HepG2 (cell line): ENCODE measurements around the gene GPR119. TPM values are rescaled to one million over a fixed set of nuclear protein-coding genes. Genes with fewer than 3 reads are reported as not detected.

Experiments used
- AGO1 ChIP-seq: fragments of 200-400 bp; formaldehyde crosslinking; IDR thresholded peaks from 2 replicates; pipeline ENCODE4 v1.6.1; 2017; ENCODE audit warnings: mild to moderate bottlenecking, low read depth, low read length, moderate library complexity; ENCODE audit not compliant: poor library complexity, severe bottlenecking
- CREM ChIP-seq, 2 experiments: sonication (generic) in 1 of 2; formaldehyde crosslinking in 1 of 2; IDR thresholded peaks; 2 replicates each; pipeline versions ENCODE4 v1.4.0 to v1.6.1; 2016 to 2020; ENCODE audit warnings: antibody characterized with exemption in 1 of 2, mild to moderate bottlenecking in 1 of 2, missing genetic modification reagents in 1 of 2
- CSRNP2 ChIP-seq: sonication (generic); formaldehyde crosslinking; conservative IDR thresholded peaks from 2 replicates; pipeline ENCODE4 v1.8.0; 2022; ENCODE audit warnings: low read depth, missing genetic modification reagents
- CTCF ChIP-seq: sonication (generic); formaldehyde crosslinking; IDR thresholded peaks from 2 replicates; pipeline ENCODE4 v1.5.0; 2020; ENCODE audit warnings: mild to moderate bottlenecking, missing genetic modification reagents, moderate library complexity
- ELF3 ChIP-seq: IDR thresholded peaks from 2 replicates; pipeline ENCODE4 v1.6.1; 2016; ENCODE audit warnings: missing genetic modification reagents, missing compliant biosample characterization
- FOXC1 ChIP-seq: sonication (generic); formaldehyde crosslinking; IDR thresholded peaks from 2 replicates; pipeline ENCODE4 v1.8.0; 2022; ENCODE audit warnings: mild to moderate bottlenecking, missing genetic modification reagents, borderline replicate concordance
- GATA4 ChIP-seq: sonication (generic); IDR thresholded peaks from 2 replicates; pipeline ENCODE4 v1.6.1; 2016; ENCODE audit warnings: antibody characterized with exemption, low read depth, borderline replicate concordance
- KDM6A ChIP-seq: IDR thresholded peaks from 2 replicates; pipeline ENCODE4 v1.6.1; 2016; ENCODE audit warnings: low read depth
- MAX ChIP-seq: IDR thresholded peaks from 2 replicates; pipeline ENCODE4 v1.6.1; 2012; ENCODE audit warnings: inconsistent platforms
- POLR2AphosphoS5 ChIP-seq: IDR thresholded peaks from 2 replicates; pipeline ENCODE4 v1.6.1; 2012; ENCODE audit warnings: low read depth, low read length
- PPARG ChIP-seq: conservative IDR thresholded peaks from 2 replicates; pipeline ENCODE4 v1.6.1; 2016; ENCODE audit warnings: missing biosample characterization, missing genetic modification reagents
- SAP130 ChIP-seq: IDR thresholded peaks from 2 replicates; pipeline ENCODE4 v1.6.1; 2016; ENCODE audit warnings: low read depth
- TGIF2 ChIP-seq: IDR thresholded peaks from 2 replicates; pipeline ENCODE4 v1.6.1; 2016; ENCODE audit warnings: control low read depth, missing compliant biosample characterization
- THAP11 ChIP-seq: IDR thresholded peaks from 2 replicates; pipeline ENCODE4 v1.6.1; 2016; ENCODE audit warnings: missing biosample characterization, missing genetic modification reagents
- ZNF253 ChIP-seq: sonication (generic); formaldehyde crosslinking; IDR thresholded peaks from 2 replicates; pipeline ENCODE4 v1.8.0; 2022; ENCODE audit warnings: mild to moderate bottlenecking, missing genetic modification reagents, borderline replicate concordance
- ZNF281 ChIP-seq: sonication (generic); formaldehyde crosslinking; IDR thresholded peaks from 2 replicates; pipeline ENCODE4 v1.4.0; 2020; ENCODE audit warnings: missing genetic modification reagents, borderline replicate concordance
- ZNF329 ChIP-seq: sonication (generic); formaldehyde crosslinking; IDR thresholded peaks from 2 replicates; pipeline ENCODE4 v1.9.0; 2021; ENCODE audit warnings: low read depth, mild to moderate bottlenecking, missing genetic modification reagents
- ZNF562 ChIP-seq: sonication (generic); formaldehyde crosslinking; IDR thresholded peaks from 2 replicates; pipeline ENCODE4 v1.8.0; 2022; ENCODE audit warnings: missing genetic modification reagents, borderline replicate concordance
- polyA plus RNA-seq, 8 experiments: library from polyadenylated mRNA; depleted of rRNA in 3 of 8; stranded (reverse) in 7 of 8; unstranded in 1 of 8; fragments of >200 nt; fragmentation: Illumina TruSeq in 4 of 8; extraction: Trizol in 4 of 8; gene quantifications; 2 replicates each; pipeline versions ENCODE4 v1.2.1 to v1.2.3, GENCODE V29; 2011 to 2016; ENCODE audit warnings: low read depth in 4 of 8, missing spikeins in 1 of 8, mixed read lengths in 1 of 8; ENCODE audit not compliant: insufficient read depth in 1 of 8
- total RNA-seq, 5 experiments: library from RNA; depleted of rRNA; stranded (reverse); fragments of >200 nt; fragmentation: Illumina TruSeq; extraction: Trizol; gene quantifications; 2 replicates each; pipeline ENCODE4 v1.2.3, GENCODE V29; 2016; ENCODE audit warnings: low read depth in 1 of 5
- TF ChIP-seq, protein P1 (sequence below): sonication (generic); formaldehyde crosslinking; IDR thresholded peaks from 2 replicates; pipeline ENCODE4 v1.5.1; 2020; ENCODE audit warnings: mild to moderate bottlenecking, missing genetic modification reagents

Gene GPR119
- total and polyA plus RNA-seq, 2 of the 13 experiments (the other 11 are each of a cell fraction or from before 2014, with no cell fraction given): 2.6 to 5.5 TPM

DNA sequence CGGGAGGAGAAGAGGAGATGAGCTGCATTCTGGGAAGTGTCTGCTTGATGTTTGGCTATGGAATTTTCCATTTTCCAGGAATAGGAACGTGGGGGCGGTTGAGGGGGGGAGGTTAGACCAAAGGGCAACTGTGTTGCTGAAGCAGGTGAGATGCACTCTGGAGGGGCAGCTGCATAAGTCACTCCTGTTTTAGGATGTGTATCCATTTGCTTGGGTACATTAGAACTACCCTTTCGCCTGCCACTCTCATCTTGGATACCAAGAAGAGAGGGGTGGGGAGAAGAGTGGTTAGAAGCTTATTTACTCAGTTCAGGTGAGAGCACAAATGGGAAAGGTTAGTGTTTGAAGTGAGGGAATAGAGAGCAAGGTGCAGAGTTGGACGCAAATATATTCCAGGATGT, 934 bp upstream of the GPR119 start (continued):
- TF ChIP-seq MAX (0 out of 2 replicates have a peak, but pooled peaks have one; percentile 33), KDM6A (CRISPR knock-in tag) (0 out of 2 replicates have a peak, but pooled peaks have one; percentile 31), ZNF281 (peak; percentile 25; the same call in 1 of the 2 replicates), CSRNP2 (no peak), CTCF (CRISPR knock-in tag) (no peak), ZNF253 (no peak), THAP11 (CRISPR knock-in tag) (peak; percentile 27), TGIF2 (no peak), AGO1 (no peak), POLR2AphosphoS5 (0 out of 2 replicates have a peak, but pooled peaks have one; percentile 26), PPARG (CRISPR knock-in tag) (peak; percentile 27; the same call in 1 of the 2 replicates), SAP130 (CRISPR knock-in tag) (0 out of 2 replicates have a peak, but pooled peaks have one; percentile 43), ZNF329 (CRISPR knock-in tag) (no peak), GATA4 (no peak), CREM (IDR thresholded peaks at IDR 0.05) (0 out of 2 replicates have a peak, but pooled peaks have one; percentile 6), CREM (CRISPR knock-in tag; IDR thresholded peaks at IDR 0.05) (no peak), ZNF562 (CRISPR knock-in tag) (no peak), FOXC1 (CRISPR knock-in tag) (no peak), ELF3 (0 out of 2 replicates have a peak, but pooled peaks have one; percentile 22)
- TF ChIP-seq, protein P1, sequence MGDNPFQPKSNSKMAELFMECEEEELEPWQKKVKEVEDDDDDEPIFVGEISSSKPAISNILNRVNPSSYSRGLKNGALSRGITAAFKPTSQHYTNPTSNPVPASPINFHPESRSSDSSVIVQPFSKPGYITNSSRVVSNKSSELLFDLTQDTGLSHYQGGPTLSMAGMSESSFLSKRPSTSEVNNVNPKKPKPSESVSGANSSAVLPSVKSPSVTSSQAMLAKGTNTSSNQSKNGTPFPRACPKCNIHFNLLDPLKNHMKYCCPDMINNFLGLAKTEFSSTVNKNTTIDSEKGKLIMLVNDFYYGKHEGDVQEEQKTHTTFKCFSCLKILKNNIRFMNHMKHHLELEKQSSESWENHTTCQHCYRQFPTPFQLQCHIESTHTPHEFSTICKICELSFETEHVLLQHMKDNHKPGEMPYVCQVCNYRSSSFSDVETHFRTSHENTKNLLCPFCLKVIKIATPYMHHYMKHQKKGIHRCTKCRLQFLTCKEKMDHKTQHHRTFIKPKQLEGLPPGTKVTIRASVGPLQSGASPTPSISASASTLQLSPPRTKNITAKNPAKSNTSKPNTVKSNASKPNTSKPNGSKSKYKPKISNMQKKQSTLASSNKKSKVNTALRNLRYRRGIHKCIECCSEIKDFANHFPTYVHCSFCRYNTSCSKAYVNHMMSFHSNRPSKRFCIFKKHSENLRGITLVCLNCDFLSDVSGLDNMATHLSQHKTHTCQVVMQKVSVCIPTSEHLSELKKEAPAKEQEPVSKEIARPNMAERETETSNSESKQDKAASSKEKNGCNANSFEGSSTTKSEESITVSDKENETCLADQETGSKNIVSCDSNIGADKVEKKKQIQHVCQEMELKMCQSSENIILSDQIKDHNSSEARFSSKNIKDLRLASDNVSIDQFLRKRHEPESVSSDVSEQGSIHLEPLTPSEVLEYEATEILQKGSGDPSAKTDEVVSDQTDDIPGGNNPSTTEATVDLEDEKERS: no peak
